ENCODE measurements around the gene HS3ST4. TPM values are rescaled to one million over a fixed set of nuclear protein-coding genes. Genes with fewer than 3 reads are reported as not detected.

The HS3ST4 gene
- total and polyA plus RNA-seq, 2 experiments from 2014 or later = 0.44 to 2.1 TPM

DNA sequence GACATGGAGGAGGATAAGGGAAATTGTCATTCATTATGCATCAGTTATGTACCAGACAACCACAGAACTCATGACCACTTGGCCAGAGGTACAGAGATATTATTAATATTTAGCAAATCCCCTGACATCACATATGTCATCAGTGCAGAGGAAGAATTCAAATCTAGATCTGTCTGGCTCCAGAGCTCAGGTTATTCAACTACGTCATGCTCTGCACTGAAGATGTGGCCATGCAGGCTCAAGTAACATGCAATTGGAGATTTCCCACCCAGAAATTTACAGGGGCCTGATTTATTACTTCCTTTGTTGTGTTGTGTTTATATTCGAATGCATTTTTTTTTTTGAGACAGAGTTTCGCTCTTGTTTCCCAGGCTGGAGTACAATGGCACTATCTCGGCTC, 224.3 kb downstream of the HS3ST4 start (continued):
- TF ChIP-seq EZH2 (IDR thresholded peaks at IDR 0.05; ENCODE audit: low read depth, unreplicated experiment) (no peak), ETS1 (IDR thresholded peaks at IDR 0.05) (no peak), REST (IDR thresholded peaks at IDR 0.05; ENCODE audit: unreplicated experiment) (no peak), ZNF114 (CRISPR knock-in tag; IDR thresholded peaks at IDR 0.05) (no peak), POLR2AphosphoS5 (IDR thresholded peaks at IDR 0.05; ENCODE audit: low read depth) (no peak), CREB1 (CRISPR knock-in tag; IDR thresholded peaks at IDR 0.05; ENCODE audit: low read depth) (no peak)
- TF ChIP-seq, protein P1, sequence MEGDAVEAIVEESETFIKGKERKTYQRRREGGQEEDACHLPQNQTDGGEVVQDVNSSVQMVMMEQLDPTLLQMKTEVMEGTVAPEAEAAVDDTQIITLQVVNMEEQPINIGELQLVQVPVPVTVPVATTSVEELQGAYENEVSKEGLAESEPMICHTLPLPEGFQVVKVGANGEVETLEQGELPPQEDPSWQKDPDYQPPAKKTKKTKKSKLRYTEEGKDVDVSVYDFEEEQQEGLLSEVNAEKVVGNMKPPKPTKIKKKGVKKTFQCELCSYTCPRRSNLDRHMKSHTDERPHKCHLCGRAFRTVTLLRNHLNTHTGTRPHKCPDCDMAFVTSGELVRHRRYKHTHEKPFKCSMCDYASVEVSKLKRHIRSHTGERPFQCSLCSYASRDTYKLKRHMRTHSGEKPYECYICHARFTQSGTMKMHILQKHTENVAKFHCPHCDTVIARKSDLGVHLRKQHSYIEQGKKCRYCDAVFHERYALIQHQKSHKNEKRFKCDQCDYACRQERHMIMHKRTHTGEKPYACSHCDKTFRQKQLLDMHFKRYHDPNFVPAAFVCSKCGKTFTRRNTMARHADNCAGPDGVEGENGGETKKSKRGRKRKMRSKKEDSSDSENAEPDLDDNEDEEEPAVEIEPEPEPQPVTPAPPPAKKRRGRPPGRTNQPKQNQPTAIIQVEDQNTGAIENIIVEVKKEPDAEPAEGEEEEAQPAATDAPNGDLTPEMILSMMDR (conservative IDR thresholded peaks at IDR 0.05; ENCODE audit: low read depth in 2 of 2) = no peak

DNA sequence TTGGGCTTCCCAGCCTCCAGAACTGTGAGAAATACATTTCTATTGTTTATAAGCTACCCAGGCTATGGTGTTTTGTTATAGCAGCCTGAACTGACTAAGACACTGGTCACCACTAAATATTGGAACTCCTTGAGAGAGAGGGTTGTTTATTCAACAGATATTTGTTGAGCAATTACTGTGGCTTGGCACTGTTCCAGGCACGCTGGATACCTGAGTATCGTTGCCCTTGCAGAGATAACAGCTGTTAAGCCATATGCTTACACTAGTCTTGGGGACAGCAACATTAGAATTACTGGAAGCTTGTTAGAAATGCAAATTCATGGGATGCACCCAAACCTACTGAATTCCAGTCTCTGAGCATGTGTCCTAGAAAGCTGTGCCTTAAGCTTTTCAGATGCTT, 230.7 kb downstream of the HS3ST4 start:
- DNase-seq (ENCODE audit: low spot score) (no peak), ATAC-seq (no peak)
- no peaks in the 10 kb centered on the region; the same call in 1 of the 2 replicates for H3K36me3 ChIP-seq (ENCODE audit: insufficient read depth)
- no peak overlapping the region for H3K27ac ChIP-seq (ENCODE audit: low read depth)
- Mint-ChIP-seq H3K36me3 (ENCODE audit: low read depth) (peaks cover 8% of the 10 kb centered on the region), H3K9me3 (peaks cover 88% of the 10 kb centered on the region), H3K27me3 (ENCODE audit: insufficient read depth, low read depth, poor library complexity) (no peaks in the 10 kb centered on the region), H3K4me3 (no peak overlapping the region), H3K27ac (no peak overlapping the region), H3K4me1 (peaks cover 3% of the 10 kb centered on the region; the same call in 1 of the 3 replicates)
- H3K9me2 ChIP-seq (ENCODE audit: insufficient read depth) = no peaks in the 10 kb centered on the region
- H3K4me3 ChIP-seq = no peak overlapping the region
- no peaks in the 10 kb centered on the region for H4K20me1 ChIP-seq (replicated peaks; ENCODE audit: insufficient read depth)
- no peak overlapping the region for H3K4me2 ChIP-seq
- no peaks in the 10 kb centered on the region for H3K27me3 ChIP-seq (ENCODE audit: insufficient read depth)
- TF ChIP-seq NANOG (IDR thresholded peaks at IDR 0.05; ENCODE audit: borderline replicate concordance) (no peak), REST (IDR thresholded peaks at IDR 0.05; ENCODE audit: unreplicated experiment) (no peak), STAT1 (IDR thresholded peaks at IDR 0.05; ENCODE audit: unreplicated experiment) (no peak), ZNF114 (CRISPR knock-in tag; IDR thresholded peaks at IDR 0.05) (no peak), EZH2phosphoT487 (IDR thresholded peaks at IDR 0.05; ENCODE audit: unreplicated experiment) (no peak), POLR2AphosphoS5 (IDR thresholded peaks at IDR 0.05; ENCODE audit: low read depth) (no peak), JUNB (IDR thresholded peaks at IDR 0.05; ENCODE audit: unreplicated experiment) (no peak), ZNF331 (CRISPR knock-in tag; IDR thresholded peaks at IDR 0.05; ENCODE audit: low read depth) (no peak)
- TF ChIP-seq, protein P1 (conservative IDR thresholded peaks at IDR 0.05; ENCODE audit: low read depth in 2 of 2) = no peak
- no peaks in the 10 kb centered on the region for H3K4me1 ChIP-seq (ENCODE audit: insufficient read depth)
- H3F3A ChIP-seq (replicated peaks; ENCODE audit: low read depth) = no peaks in the 10 kb centered on the region
- no peaks in the 10 kb centered on the region for H3K79me2 ChIP-seq (replicated peaks; ENCODE audit: insufficient read depth)
- H2AFZ ChIP-seq = no peak overlapping the region
